Thymus (tissue), 14 donors: ENCODE measurements around the gene TRIM17. TPM values are rescaled to one million over a fixed set of nuclear protein-coding genes. Genes with fewer than 3 reads are reported as not detected.

Experiments used
- DNase-seq, 9 donors: peaks; one replicate each; pipeline ENCODE4 v3.0.0-alpha.2; 2013; ENCODE audit warnings: low spot score in 9 of 9, low read depth in 6 of 9, missing footprints in 1 of 9
- H3K27ac ChIP-seq, 2 donors: one replicate each; pipeline ENCODE4 v1.5.1; 2013; ENCODE audit warnings: control low read depth in 1 of 2, low read depth in 1 of 2, low read length in 1 of 2, mild to moderate bottlenecking in 1 of 2, moderate library complexity in 1 of 2
- H3K27me3 ChIP-seq, 2 donors: one replicate each; pipeline ENCODE4 v1.5.1; 2013; ENCODE audit warnings: low read length in 1 of 2; ENCODE audit not compliant: control insufficient read depth in 2 of 2, insufficient read depth in 1 of 2
- H3K36me3 ChIP-seq, 2 donors: one replicate each; pipeline ENCODE4 v1.5.1; 2013; ENCODE audit warnings: low read length in 1 of 2, mild to moderate bottlenecking in 1 of 2, moderate library complexity in 1 of 2; ENCODE audit not compliant: control insufficient read depth in 2 of 2, insufficient read depth in 2 of 2
- H3K4me1 ChIP-seq, 2 donors: one replicate each; pipeline ENCODE4 v1.5.1; 2013; ENCODE audit warnings: low read length in 2 of 2; ENCODE audit not compliant: control insufficient read depth in 2 of 2, insufficient read depth in 2 of 2
- H3K4me3 ChIP-seq, 2 donors: one replicate each; pipeline ENCODE4 v1.5.1; 2013; ENCODE audit warnings: low read length in 2 of 2, control low read depth in 1 of 2, mild to moderate bottlenecking in 1 of 2
- H3K9me3 ChIP-seq, 2 donors: one replicate each; pipeline ENCODE4 v1.5.1; 2013; ENCODE audit warnings: low read length in 1 of 2, mild to moderate bottlenecking in 1 of 2; ENCODE audit not compliant: control insufficient read depth in 2 of 2, insufficient read depth in 1 of 2
- WGBS: extraction: QIAGEN DNeasy Blood & Tissue Kit; methylation state at CpG from one replicate; pipeline ENCODE4 v1.1.7; 2013; 5-methylcytosine and 5-hydroxymethylcytosine counted together
- long read RNA-seq, 10 donors: transcript quantifications; one replicate each; lab custom pipeline, GENCODE V29; 2026
- polyA plus RNA-seq: library from polyadenylated mRNA; stranded (reverse); fragments of 200-250 nt; gene quantifications from one replicate; pipeline ENCODE4 v1.2.3, GENCODE V29; 2013
- total RNA-seq: library from RNA; stranded (reverse); fragments of 120-200 nt; gene quantifications from one replicate; pipeline ENCODE4 v1.2.4, GENCODE V29; 2013
- donor health status: healthy.

TRIM17 gene, protein sequence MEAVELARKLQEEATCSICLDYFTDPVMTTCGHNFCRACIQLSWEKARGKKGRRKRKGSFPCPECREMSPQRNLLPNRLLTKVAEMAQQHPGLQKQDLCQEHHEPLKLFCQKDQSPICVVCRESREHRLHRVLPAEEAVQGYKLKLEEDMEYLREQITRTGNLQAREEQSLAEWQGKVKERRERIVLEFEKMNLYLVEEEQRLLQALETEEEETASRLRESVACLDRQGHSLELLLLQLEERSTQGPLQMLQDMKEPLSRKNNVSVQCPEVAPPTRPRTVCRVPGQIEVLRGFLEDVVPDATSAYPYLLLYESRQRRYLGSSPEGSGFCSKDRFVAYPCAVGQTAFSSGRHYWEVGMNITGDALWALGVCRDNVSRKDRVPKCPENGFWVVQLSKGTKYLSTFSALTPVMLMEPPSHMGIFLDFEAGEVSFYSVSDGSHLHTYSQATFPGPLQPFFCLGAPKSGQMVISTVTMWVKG
- 0.09 TPM for total RNA-seq
- polyA plus RNA-seq = 0.50 TPM
- long read RNA-seq, donor 1 = 0 reads
- long read RNA-seq, donor 2 = 0 reads
- long read RNA-seq, donor 3 = 0 reads
- long read RNA-seq, donor 4 = 0 reads
- long read RNA-seq, donor 5 = 0 reads
- long read RNA-seq, donor 6 = 0 reads
- long read RNA-seq, donor 7 = 0 reads
- long read RNA-seq, donor 8 = 0 reads
- long read RNA-seq, donor 9 = 0 reads
- long read RNA-seq, donor 10 = 0 reads

DNA sequence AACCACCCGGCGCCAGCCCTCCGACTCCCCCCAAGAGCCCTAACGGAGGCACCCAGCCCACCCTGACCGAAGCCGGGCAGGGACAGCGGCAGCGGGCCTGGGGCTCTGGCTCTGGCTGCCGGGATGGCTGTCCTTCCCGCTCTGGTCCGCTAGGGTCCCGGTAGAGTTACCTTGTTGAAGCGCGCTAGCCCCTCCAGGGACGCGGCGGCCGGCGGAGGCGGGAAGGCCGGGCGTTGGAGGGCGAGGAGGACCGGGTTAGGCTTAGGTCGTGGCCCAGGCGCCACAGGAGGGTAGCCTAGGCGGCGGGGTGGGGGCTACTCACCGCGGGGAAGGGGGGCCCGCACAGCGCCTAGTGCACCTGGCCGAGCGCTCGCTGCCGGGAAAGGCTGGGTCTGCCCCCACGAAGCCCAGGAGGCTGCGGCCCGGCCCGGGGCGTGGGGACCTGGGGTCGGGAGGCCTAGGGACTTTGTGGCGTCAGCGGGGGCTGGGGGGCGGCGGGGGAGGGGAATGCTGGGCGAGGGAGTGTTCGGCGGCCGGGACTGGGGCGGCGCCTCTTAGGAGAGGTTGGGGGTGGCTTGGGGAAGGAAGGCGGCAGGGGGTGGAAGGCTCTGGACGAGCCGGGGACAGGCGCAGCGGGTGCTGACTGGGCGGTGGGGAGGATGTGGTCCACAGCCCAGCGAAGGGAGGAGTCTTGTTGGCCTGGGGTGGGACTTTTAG, at the start of gene TRIM17:
TSS of gene TRIM17 (minus strand) at position 645 of the 717 bp plus-strand sequence. CDS start 1,789 bp downstream, outside the sequence.
- H3K4me1 ChIP-seq = peaks cover 0 to 5% of the 10 kb centered on the region in 2 donors
- no peaks in the 10 kb centered on the region for H3K36me3 ChIP-seq
- H3K27me3 ChIP-seq = peaks cover 23 to 68% of the 10 kb centered on the region in 2 donors
- peak within 1 kb of the TSS in 1 of 2 donors; percentile 41 for H3K4me3 ChIP-seq
- peak in 1 of 9 donors; percentile 31 for DNase-seq
- WGBS = 2% methylated on average over 59 of the region's 59 CpGs
- H3K27ac ChIP-seq = no peak within 1 kb of the TSS
- peaks cover 0 to 3% of the 10 kb centered on the region in 2 donors for H3K9me3 ChIP-seq

DNA sequence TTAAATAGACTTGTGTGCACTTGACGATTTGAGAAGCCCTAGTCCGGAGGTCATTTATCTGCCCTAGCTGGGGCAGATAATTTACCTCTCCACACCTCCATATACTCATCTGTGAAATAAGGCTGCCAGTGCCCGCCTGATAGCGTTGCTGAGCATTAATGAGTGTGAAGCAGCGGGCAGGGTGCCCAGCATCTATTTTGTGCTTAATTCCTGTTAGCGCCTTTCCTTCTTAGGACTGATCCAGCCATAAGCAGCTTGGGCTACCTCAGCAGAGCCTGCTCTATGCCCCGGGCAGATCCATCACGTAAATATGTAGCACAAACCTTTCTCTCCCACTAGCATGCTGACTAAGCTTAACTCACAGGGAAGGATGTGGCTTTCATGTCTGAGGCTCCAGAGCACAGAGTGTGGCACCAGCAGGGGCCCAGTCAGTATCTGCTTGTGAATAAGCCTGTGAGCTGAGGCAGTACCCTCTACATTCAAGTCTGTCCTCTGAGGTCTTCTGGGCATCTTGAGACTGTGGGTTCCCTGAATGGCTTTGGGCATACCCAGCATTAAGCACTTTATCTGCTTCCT, 49.0 kb upstream of the TRIM17 start:
- Histone ChIP-seq H3K4me1 (peaks cover 9 to 28% of the 10 kb centered on the region in 2 donors), H3K4me3 (no peak overlapping the region), H3K27ac (peak overlapping the region in 1 of 2 donors; percentile 89), H3K36me3 (no peaks in the 10 kb centered on the region), H3K9me3 (peaks cover 1 to 9% of the 10 kb centered on the region in 2 donors), H3K27me3 (peaks cover 30 to 90% of the 10 kb centered on the region in 2 donors)
- DNase-seq = peak in 2 of 9 donors; percentile 21 to 46
- WGBS = 72% methylated on average over 8 of the region's 8 CpGs

DNA sequence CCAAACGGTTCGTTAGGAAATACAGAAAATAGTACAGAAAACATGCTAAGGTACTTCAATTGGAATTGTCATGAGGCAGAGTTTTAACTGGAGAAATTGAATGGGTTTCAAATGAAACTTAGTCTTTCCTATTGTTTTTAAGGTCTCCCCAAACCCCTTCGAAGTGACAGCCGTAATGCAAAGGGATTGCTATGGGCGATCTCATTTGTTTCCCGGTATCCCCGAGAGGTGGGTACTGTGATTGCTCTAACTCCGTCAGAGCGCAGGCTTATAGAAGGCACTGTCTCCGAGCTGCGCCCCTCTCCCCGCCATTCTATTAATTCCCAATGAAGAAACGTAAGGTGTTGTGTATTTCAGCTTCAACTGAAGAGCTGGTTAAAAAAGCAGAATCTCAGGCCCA, 48.5 kb upstream of the TRIM17 start:
- no peak for DNase-seq
- 28% methylated on average over 13 of the region's 13 CpGs for WGBS
- Histone ChIP-seq H3K9me3 (peaks cover 1 to 9% of the 10 kb centered on the region in 2 donors), H3K27me3 (peaks cover 30 to 90% of the 10 kb centered on the region in 2 donors), H3K4me1 (peaks cover 9 to 28% of the 10 kb centered on the region in 2 donors), H3K36me3 (no peaks in the 10 kb centered on the region), H3K27ac (peak overlapping the region in 1 of 2 donors; percentile 89), H3K4me3 (peak overlapping the region; percentile 47 to 52)

DNA sequence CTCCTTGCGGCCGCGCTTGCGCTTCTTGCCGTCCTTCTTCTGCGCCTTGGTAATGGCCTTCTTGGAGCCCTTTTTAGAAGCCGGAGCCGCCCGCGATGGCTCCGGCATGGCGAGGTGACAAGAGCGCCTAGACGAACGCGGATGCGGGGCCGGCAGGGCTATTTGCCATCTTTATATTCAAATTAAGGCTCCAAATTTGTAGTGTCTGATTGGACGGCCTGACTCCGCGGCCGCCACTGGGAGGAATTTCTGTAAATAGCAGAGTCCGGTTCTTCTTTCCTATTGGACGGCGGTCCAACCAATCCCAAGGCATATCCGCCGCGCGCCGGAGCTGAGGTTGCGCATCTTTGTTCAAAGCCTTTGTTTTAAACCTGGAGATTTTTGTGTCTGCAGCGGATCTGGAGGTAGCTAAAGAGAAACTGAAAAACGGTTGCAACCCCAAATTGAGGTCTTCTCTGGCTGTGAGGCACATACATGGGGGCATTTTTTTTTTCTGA, 47.9 kb upstream of the TRIM17 start:
- peak in 7 of 9 donors; percentile 55 to 92 (median 75) for DNase-seq
- Histone ChIP-seq H3K4me1 (peaks cover 10 to 30% of the 10 kb centered on the region in 2 donors), H3K27me3 (peaks cover 31 to 90% of the 10 kb centered on the region in 2 donors), H3K27ac (peak overlapping the region; percentile 84 to 89), H3K9me3 (peaks cover 1 to 9% of the 10 kb centered on the region in 2 donors), H3K4me3 (peak overlapping the region; percentile 47 to 52), H3K36me3 (no peaks in the 10 kb centered on the region)
- WGBS = 2% methylated on average over 33 of the region's 33 CpGs

DNA sequence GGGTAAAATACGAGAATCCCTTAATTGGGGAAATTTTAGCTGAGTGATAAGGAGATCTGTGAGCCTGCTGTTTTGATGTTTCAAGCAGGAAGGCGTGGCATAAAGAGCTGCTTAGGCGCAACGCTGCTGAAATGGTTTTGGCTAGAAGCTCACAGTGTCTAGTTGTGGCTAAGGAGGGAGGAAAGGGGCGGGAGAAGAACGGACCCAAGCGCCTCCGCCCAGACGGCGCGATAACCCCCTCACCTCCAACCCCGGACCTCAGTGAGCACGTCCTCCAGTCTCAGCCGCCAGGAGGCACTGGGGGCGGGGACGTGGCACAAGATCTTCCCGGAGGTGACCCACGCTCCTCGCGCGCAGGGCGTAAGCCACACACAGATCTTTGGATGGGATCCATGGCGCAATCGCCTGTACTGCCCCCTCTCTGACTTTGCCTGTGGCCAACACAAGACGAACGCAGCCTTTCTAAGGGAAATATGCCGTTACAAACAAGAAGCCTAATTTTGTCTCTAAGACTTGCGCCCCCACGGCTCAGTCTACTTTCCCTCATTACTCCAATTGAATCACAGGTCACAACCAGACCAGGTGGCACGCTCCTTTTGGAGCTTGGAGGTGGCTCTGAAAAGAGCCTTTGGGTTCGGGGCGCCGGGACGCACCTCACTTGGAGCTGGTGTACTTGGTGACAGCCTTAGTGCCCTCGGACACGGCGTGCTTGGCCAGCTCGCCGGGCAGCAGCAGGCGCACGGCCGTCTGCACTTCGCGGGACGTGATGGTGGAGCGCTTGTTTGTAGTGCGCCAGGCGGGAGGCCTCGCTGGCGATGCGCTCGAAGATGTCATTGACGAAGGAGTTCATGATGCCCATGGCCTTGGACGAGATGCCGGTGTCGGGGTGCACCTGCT, 47.1 kb upstream of the TRIM17 start:
- WGBS = 4% methylated on average over 54 of the region's 56 CpGs
- Histone ChIP-seq H3K4me1 (peaks cover 13 to 34% of the 10 kb centered on the region in 2 donors), H3K4me3 (peak overlapping the region; percentile 40 to 52), H3K36me3 (no peaks in the 10 kb centered on the region), H3K27me3 (peaks cover 26 to 90% of the 10 kb centered on the region in 2 donors), H3K27ac (peak overlapping the region in 1 of 2 donors; percentile 4), H3K9me3 (peaks cover 1 to 9% of the 10 kb centered on the region in 2 donors)
- DNase-seq = peak in 1 of 9 donors; percentile 47

DNA sequence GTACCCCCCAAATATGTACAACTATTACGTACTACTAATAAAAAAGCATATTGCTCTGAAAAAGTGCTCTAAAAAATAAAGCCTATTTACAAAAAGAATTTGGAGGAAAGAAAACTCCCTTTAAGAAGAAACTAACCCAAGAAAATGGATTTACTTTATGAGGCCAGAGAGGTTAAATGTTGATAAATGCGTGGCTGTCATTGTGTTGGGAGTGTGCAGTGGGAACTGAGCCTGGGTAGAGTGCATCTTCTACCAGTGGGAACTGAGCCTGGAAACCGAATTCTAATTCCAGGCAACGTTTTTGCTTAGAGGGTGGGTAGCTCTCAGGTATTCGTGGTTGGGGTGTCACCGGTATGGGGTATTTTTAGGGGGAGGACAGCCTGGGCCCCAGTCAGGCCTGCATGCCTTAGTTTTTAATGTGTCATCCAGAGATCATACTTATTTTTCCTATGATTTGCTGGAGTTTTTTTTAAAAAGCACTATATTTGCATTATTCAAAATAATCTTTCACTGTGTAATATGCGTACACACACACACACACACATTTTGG, 46.4 kb upstream of the TRIM17 start:
- WGBS = 67% methylated on average over 7 of the region's 7 CpGs
- Histone ChIP-seq H3K27me3 (peaks cover 28 to 90% of the 10 kb centered on the region in 2 donors), H3K4me3 (peak overlapping the region; percentile 40 to 52), H3K4me1 (peaks cover 13 to 38% of the 10 kb centered on the region in 2 donors), H3K9me3 (peaks cover 2 to 9% of the 10 kb centered on the region in 2 donors), H3K36me3 (no peaks in the 10 kb centered on the region), H3K27ac (no peak overlapping the region)
- no peak for DNase-seq

DNA sequence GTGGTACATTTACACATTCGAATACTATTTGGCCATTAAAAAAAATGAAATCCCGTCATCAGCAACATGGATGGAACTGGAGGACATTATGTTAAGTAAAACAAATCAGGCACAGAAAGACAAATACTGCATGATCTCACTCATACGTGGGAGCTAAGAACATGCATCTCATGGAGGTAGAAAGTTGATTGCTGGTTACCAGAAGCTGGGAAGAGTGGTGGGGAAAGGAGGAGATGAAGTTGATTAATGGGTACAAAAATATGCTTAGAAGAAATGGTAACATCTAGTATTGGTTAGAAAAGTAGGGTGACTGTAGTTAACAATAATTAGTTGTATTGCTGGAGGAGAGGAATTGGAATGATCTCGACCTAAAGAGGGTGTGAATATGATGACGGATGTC, 45.9 kb upstream of the TRIM17 start:
- Histone ChIP-seq H3K9me3 (peaks cover 2 to 9% of the 10 kb centered on the region in 2 donors), H3K27ac (no peak overlapping the region), H3K36me3 (no peaks in the 10 kb centered on the region), H3K4me1 (peaks cover 13 to 44% of the 10 kb centered on the region in 2 donors), H3K27me3 (peaks cover 25 to 90% of the 10 kb centered on the region in 2 donors), H3K4me3 (no peak overlapping the region)
- DNase-seq = no peak
- 93% methylated on average over 5 of the region's 5 CpGs for WGBS
